Urothelium cell line (cell line): Measurements from ENCODE around the gene GPR26.

Experiments
- DNase-seq: peaks from one replicate; pipeline ENCODE4 v3.0.0; 2011; ENCODE audit warnings: low spot score, mixed read lengths
- FAIRE-seq: peaks from 2 replicates; lab custom pipeline; 2011; peaks lifted over from hg19 to GRCh38; lab: Jason Lieb, UNC

The GPR26 gene

GRCh38 chr10:123645016-123645415 lies 21.1 kb upstream of the GPR26 start:
- peak; percentile 9 for FAIRE-seq

GRCh38 chr10:123645615-123646014 lies 20.5 kb upstream of the GPR26 start:
- FAIRE-seq: no peak

More at GRCh38 chr10:123645016-123645415, 21.1 kb upstream of the GPR26 start:
- no peak for DNase-seq

GRCh38 chr10:123648595-123648994 lies 17.6 kb upstream of the GPR26 start:
- no peak for FAIRE-seq

More at GRCh38 chr10:123645615-123646014, 20.5 kb upstream of the GPR26 start:
- no peak for DNase-seq

GRCh38 chr10:123649676-123650075 lies 16.5 kb upstream of the GPR26 start:
- no peak for FAIRE-seq
- DNase-seq: no peak

More at GRCh38 chr10:123648595-123648994, 17.6 kb upstream of the GPR26 start:
- no peak for DNase-seq

GRCh38 chr10:123651421-123652047 lies 14.6 kb upstream of the GPR26 start:
- no peak for FAIRE-seq
- DNase-seq: no peak

GRCh38 chr10:123655751-123656150 lies 10.4 kb upstream of the GPR26 start:
- no peak for FAIRE-seq
- DNase-seq: no peak

GRCh38 chr10:123663522-123663921 lies 2.6 kb upstream of the GPR26 start:
- no peak for FAIRE-seq
- DNase-seq: no peak

GRCh38 chr10:123665491-123666286 lies 466 bp upstream of the GPR26 start:
- no peak for FAIRE-seq
- DNase-seq: no peak

GRCh38 chr10:123669886-123670285 lies 3.7 kb downstream of the GPR26 start:
- DNase-seq: no peak
- no peak for FAIRE-seq

- DNase-seq: no peak
Measured at GRCh38 chr10:123673198-123673597, 7.0 kb downstream of the GPR26 start.

GRCh38 chr10:123674741-123675140 lies 8.6 kb downstream of the GPR26 start:
- no peak for FAIRE-seq
- no peak for DNase-seq

More at GRCh38 chr10:123673198-123673597, 7.0 kb downstream of the GPR26 start:
- no peak for FAIRE-seq

GRCh38 chr10:123675811-123676210 lies 9.7 kb downstream of the GPR26 start:
- DNase-seq (no peak), FAIRE-seq (no peak)

GRCh38 chr10:123677556-123677955 lies 11.4 kb downstream of the GPR26 start:
- FAIRE-seq: no peak

GRCh38 chr10:123678376-123678775 lies 12.2 kb downstream of the GPR26 start:
- no peak for DNase-seq
- FAIRE-seq: no peak

More at GRCh38 chr10:123677556-123677955, 11.4 kb downstream of the GPR26 start:
- DNase-seq: no peak

GRCh38 chr10:123681285-123681684 lies 15.1 kb downstream of the GPR26 start:
- DNase-seq (no peak), FAIRE-seq (no peak)

GRCh38 chr10:123682477-123682876 lies 16.3 kb downstream of the GPR26 start:
- DNase-seq (no peak), FAIRE-seq (no peak)

- FAIRE-seq (no peak), DNase-seq (no peak)
Measured at GRCh38 chr10:123683459-123683858, 17.3 kb downstream of the GPR26 start.

- DNase-seq (no peak), FAIRE-seq (no peak)
Measured at GRCh38 chr10:123683865-123684264, 17.7 kb downstream of the GPR26 start.

- DNase-seq (no peak), FAIRE-seq (no peak)
Measured at GRCh38 chr10:123685260-123685659, 19.1 kb downstream of the GPR26 start.

GRCh38 chr10:123687758-123688157 lies 21.6 kb downstream of the GPR26 start:
- FAIRE-seq (no peak), DNase-seq (no peak)

GRCh38 chr10:123689880-123690279 lies 23.7 kb downstream of the GPR26 start:
- DNase-seq (no peak), FAIRE-seq (no peak)

GRCh38 chr10:123703195-123703790 lies 37.1 kb downstream of the GPR26 start:
- DNase-seq (no peak), FAIRE-seq (no peak)
